Stimulated activated CD4-positive, alpha-beta T cell treated with anti-CD3 and anti-CD28 coated beads, Interleukin-15, amount 100 ng/mL, for 24 hours (primary cell): ENCODE measurements around the gene PDLIM4.

ENCODE experiments used
- DNase-seq: peaks from one replicate; pipeline ENCODE4 v3.0.0-alpha.2; 2020

The PDLIM4 gene

GRCh38 chr5:132257131-132258101 is at the start of gene PDLIM4:
PDLIM4 (plus strand) TSS chr5:132257696; CDS start chr5:132257735, 39 bp downstream.
- DNase-seq: no peak

DNA sequence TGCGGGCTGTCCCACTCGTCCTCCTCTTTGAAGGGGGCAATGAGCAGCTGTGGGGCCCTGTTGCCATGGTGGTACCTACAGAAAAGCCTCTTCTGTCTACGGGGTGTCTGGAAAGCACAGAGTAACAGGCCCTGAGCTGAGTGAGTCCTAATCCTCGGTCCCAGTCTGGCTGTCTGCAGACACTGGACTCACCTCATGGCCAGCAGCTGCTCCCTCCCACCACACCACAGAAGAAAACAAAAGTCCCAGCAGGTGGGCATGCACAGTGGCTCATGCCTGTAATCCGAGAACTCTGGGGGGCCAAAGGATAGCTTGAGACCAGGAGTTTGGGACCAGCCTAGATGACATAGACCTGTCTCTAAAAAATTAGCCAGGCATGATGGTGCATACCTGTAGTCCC is 49.7 kb upstream of the PDLIM4 start:
- DNase-seq: no peak

GRCh38 chr5:132209131-132209530 is 48.4 kb upstream of the PDLIM4 start:
- DNase-seq: no peak

GRCh38 chr5:132209901-132210545 is 47.5 kb upstream of the PDLIM4 start:
- DNase-seq: no peak

- no peak for DNase-seq
Observed at GRCh38 chr5:132210944-132211343, 46.6 kb upstream of the PDLIM4 start.

GRCh38 chr5:132211787-132212186 is 45.7 kb upstream of the PDLIM4 start:
- no peak for DNase-seq

DNA sequence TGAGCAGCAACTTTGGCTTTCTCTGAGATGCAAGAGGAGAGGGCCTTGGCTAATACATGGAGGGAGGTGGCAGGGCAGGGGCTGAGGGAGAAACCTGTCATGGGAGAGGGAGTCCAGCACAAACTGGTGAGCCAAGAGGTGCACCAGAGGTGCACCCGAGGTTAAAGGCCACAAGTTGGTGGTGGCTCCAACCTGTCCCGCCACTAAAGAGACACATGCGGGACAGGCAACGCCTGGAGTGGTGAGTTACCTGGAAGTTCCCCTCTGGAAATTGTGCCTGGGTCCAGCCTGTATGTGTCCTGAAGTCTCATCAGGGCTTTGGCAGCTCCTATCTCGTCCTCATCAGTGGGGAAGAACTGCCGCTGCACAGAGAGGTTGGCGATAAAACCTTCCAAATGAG is 43.8 kb upstream of the PDLIM4 start:
- no peak for DNase-seq

- no peak for DNase-seq
Observed at GRCh38 chr5:132214491-132214890, 43.0 kb upstream of the PDLIM4 start.

DNA sequence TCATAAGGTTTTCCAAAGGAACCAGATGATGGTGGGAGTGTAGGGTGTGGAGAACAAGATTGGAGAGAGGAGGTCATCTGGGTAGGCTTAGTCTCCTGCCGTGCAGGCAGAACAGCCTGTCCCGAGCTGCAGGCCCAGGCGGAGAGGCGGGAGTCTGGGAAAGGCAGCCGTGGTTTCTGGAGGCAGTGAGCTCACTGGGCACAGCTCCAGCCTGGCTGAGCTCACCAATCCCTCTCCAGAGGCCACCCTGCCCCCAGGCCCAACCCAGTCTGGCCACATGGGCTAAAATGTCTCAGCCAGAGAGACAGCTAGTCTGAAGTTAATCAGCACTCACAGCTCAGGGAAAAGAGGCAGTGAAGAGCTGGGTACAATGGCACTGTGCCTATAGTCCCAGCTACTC is 42.2 kb upstream of the PDLIM4 start:
- no peak for DNase-seq

DNA sequence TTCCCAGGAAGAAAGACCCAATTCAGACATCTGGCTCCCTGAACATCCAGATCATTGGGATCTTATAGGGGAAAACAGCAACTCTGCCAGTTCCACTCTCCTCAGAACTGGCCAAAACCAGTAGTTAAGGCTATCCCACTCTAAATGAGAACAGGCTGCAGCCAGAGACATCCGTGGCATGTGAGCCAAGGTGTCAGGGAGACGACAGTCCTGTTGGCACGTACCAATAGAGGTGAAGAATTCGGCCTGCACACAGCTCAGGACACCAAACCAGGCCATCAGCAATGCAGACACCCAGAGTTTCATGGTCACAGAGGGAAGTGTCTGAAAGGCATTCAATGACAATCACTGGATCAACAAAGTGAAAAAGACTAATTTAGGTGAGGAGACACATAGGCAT is 39.2 kb upstream of the PDLIM4 start:
- DNase-seq: no peak

DNA sequence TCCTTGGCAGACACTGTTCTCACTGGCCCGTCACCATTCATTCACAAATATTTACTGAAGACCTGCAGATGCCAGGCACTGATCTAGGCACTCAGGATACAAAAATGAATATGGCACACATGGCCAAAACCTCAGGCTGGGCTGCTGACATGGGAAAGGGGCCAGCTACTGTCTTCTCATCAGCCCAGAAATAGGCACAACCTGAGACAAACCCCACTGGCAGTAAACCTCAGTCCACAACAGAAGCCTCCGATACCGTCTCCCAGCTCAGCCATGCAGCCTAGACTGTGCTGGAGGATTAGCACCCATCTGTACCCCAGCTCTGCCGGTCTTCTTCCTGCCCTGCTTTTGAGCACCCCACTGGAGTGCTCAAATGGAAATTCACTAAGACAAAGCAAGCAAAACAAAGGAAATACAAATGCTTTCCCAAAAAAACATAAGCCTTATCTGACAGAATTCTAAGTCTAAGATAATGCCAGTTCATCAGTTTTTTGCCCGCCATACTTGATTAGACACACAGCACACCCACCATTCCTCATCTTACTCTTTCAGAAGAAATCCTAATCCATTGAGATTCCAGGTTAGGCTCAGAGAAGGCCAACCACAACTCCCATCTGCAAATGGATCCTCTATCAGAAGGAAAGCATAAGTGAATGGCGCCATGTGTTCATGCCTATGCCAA is 38.1 kb upstream of the PDLIM4 start:
- no peak for DNase-seq

GRCh38 chr5:132219981-132220380 is 37.5 kb upstream of the PDLIM4 start:
- no peak for DNase-seq

DNA sequence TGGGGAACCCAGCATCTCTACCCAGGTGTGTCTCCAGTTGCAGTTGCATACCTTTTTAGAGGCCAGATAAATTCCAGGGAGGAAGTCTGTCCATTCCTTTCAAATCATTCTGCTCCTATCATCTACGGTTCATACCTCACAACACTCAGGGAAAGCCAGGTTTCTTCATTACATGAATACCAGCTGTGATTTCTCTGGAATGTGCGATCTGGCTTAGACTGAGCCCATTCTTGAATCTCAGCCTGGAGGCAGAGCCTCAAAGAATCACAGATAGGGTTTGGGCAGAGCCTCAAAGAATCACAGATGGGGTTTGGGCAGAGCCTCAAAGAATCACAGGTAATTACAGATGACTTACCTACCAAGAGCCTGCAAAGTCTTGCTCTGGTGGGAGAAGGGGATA is 37.0 kb upstream of the PDLIM4 start:
- no peak for DNase-seq

- DNase-seq: no peak
Observed at GRCh38 chr5:132221781-132222648, 35.5 kb upstream of the PDLIM4 start.

DNA sequence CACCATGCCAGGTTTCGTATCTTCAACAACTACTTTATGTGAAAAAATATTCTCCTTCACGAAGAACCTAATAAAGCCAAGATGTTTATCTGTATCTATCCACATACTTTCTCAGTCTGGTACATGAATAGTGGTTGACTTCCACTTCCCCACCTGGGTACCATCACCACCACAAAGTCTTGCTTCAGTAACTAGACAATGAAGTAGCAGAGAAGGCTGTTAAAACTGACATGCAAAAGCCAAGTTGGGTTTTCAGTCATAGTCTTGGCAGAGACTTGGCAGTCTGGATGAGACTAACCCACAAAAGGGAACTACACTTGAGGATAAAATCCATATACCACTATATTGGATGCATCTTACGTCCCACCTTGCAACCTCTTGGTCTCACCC is 34.9 kb upstream of the PDLIM4 start:
- DNase-seq: no peak

- no peak for DNase-seq
Observed at GRCh38 chr5:132223861-132224260, 33.6 kb upstream of the PDLIM4 start.

- no peak for DNase-seq
Observed at GRCh38 chr5:132224716-132225115, 32.8 kb upstream of the PDLIM4 start.

DNA sequence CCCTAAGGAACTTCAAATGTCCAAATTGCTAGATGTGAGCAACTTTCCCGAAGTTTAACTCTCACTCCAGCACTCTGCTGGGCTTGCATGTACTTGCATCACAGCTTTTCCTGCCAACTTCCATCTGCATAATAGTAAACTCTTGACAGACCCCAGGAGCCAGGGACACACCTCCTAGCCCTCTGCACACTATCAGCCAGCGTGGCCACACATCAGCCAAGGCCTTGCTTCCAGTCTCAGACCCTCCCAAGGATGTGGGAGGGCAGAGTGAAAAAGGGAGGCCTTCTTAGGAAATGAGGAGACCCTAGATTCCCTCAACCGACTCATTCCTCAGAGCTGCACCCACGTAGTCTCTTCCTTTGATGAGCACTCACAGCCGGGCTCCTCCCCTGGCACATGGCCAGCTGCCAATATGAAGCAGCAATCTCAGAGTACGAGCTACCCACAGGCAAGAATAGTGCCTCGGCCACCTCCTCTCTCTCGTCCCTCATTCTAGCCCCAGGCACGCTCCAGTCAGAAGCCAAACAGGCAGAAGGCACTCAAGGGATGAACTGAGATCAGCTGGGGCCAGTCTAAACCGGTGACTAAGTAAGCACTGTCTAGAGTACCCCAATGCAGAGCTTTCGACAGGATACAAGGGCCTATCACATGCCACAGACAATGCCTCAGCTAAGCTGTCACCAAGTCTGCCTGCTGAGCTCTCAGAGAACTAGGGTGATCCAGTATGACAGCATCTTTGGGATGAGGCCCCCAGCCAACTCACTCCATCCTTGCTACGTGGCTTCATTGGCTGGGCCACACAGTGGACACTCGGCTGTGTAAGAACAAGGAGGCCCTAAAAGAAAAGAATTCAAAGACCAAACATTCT is 32.1 kb upstream of the PDLIM4 start:
- DNase-seq: peak; percentile 59

- DNase-seq: no peak
Observed at GRCh38 chr5:132226516-132227234, 30.8 kb upstream of the PDLIM4 start.

DNA sequence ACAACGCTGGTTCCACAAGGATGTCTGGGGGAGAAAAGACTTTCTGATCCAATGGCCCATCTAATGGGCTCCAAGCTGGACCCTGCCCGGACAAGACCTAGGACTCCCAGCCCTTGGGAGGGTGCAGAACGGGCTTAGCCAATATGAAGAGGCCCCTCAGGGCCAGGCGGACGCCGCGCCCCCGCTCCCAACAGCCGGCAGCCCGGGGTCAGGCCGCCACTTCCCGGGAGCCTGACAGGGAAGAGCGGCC is 30.3 kb upstream of the PDLIM4 start:
- DNase-seq: no peak
